ENCODE data around the gene ACOT9.
"Not testable (repeated sequence)": the region's sequence is repeated elsewhere in the genome, so short reads cannot be mapped to it uniquely, and the experiment has no call there.

DNA sequence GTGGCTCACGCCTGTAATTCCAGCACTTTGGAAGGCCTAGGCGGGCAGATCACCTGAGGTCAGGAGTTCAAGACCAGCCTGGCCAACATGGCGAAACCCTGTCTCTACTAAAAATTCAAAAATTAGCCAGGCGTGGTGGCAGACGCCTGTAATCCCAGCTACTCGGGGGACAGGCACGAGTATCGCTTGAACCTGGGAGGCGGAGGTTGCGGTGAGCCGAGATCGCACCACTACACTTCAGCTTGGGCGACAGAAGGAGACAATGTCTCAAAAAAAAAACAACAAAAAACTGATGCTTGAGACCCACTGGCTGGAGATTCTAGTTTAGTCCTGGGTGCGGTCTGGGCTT lies 521 bp upstream of the ACOT9 start:
- TF ChIP-seq TAF1 (IDR thresholded peaks at IDR 0.05; ENCODE audit: borderline replicate concordance, low read depth, low read length); POLR2A (IDR thresholded peaks at IDR 0.05; ENCODE audit: low read depth, low read length): not testable (repeated sequence)

All from GM12892 (cell line).